ENCODE measurements around the gene NEDD4.
"Not testable (repeated sequence)": the region's sequence is repeated elsewhere in the genome, so short reads cannot be mapped to it uniquely, and the experiment has no call there.

The NEDD4 gene

DNA sequence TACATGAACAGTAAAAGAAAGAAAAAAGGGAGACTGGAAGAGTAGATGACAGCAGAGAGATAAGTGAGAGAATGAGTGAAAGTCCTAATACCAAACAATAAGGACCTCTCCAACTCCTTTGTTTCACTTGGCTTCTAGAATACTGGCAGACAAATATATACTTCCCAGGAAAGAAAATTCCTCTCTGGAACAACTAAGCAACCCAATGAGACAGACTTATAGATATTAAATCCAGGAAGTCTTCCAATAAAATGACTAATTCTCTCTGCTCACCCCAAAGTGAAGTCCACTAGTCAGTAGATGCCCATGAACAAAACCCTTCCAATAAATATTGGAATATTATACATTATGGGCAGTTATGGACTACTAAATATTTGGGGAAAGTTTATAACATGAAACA is 114.2 kb downstream of the NEDD4 start:
- DNase-seq = no peak

DNA sequence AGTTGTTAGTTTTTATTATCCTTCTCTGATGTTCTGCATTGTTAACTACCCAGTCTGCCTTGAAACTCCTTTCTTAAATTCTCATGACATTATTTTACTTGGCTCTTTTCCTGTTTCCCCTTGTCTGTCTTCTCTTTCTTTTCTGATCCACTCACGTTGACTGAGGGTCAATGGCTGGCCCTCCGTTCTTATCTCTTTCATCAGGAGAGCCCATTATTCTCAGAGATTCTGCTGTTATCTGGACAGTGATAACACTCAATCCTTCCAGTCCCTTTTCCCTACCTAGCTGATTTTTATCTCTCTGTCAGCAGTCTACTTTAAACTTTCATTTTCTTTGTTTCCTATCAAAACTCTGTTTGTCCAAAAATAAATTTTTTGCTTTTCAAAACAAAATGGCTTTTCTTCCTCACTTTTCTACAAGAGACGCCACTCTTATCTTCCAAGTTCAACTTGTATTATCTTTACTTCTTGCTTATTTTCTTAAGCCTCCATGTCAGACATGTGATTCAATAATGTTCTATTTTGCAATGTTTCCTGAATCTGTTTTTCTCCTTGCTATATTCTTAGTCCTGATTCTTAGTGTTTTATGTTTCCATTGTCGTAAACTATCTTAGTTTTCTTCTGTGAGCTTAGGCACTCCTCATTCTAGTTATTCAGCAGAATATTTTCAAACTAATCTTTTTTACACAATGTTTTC is 120.2 kb downstream of the NEDD4 start:
- DNase-seq = peak; percentile 48

DNA sequence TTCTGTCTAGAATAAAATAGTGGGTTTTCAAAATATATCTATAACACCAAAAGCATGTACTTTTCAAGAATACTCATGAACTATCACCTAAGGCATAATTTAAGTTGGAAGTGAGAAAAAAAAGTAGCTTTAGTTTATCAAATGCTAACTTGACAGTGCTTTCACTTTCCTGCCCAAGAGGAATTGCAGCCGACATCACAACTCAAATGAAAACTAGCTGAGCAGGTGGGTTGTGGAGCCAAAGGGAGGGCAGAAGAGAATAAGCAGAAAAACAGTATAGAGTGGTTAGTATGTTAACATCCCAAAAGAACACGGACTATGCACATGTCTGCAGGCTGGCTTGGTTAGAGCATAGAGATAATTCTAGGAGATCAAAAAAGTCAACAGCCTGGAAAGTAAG is 120.9 kb downstream of the NEDD4 start:
- no peak for DNase-seq

DNA sequence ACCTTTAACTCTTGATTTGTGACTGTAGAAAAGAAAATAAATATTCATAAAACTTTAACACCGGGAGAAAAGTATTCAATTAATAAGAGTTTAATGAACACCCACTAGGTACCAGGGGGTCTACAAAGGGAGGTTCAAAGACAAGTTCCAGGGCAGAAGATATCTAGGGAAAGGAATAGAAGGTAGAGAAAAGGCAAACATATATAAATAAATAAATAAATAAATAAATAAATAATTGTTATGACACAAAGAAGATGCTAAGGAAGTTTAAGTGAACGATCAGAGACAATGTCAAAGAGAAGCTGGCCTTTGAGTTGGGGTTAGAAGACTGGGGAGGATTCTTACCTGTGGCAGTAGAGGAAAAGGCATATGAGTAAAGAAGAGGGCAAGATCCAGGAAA is 123.8 kb downstream of the NEDD4 start:
- no peak for DNase-seq

DNA sequence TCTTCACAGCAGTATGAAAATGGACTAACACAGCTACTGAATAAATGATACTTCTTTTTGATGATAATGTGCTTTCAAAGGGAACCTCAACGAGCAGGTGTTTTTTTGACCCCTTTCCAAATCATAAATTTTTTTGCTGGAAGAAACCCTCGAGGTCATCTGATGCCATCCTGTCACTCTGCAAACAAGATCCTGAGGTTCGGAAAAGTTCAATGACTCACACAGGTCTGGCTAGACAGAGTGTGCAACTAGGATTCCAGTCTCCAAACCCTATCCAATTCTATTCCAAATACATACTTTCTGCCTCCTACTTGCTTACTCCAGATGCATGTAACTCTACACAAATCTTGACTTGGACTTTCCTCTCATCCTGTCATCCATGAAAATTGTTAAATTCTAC is 124.7 kb downstream of the NEDD4 start:
- DNase-seq = peak; percentile 1

DNA sequence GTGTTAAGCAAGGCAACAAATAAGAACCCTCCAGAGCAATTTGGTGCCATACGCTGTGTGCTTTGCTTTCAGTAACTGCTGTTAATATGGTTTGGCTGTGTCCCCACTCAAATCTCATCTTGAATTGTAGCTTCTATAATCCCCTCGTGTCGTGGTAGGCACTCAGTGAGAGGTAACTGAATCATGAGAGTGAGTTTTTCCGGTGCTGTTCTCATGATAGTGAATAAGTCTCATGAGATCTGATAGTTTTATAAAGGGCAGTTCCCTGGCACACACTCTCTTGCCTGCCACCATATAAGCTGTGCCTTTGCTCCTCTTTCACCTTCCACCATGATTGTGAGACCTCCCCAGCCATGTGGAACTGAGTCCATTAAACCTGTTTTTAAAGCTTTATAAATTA is 125.1 kb downstream of the NEDD4 start:
- not testable (repeated sequence) for DNase-seq

DNA sequence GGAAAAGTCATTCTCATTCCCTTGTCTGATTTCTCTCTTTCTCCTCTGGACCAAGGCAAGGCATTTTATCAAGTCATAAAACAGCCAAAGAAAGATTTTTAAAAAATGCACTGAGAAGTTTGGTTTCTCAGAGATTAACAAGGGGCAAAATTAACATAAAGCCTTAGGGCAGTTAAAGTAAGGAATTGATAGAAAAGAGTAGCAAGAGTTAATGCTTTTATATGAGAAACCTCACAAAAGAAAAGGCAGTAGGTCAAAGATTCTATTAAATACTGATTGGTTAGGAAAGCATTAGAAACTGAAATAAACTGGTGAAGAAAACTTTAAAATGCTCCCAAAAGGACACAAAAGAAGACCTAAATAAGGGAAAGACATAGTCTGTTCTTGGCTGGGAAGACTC is 129.5 kb downstream of the NEDD4 start:
- DNase-seq = no peak

DNA sequence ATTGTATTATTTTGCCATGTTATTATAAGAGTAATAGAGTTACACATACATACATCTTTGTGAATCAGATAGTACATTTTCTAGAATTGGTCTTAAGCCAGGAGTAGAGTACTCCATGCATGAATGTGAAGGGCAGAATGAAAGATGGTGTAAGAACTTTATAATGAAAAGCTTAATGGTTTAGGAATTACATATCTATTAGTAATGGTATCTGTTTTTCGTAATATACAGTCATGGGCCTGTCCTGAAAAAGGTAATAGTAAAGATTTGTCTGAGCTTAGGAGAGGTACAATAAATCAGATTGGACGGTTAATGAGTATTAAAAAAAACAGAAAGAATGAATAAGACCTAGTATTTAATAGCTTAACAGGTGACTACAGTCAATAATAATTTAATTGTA is 132.3 kb downstream of the NEDD4 start:
- DNase-seq = no peak

DNA sequence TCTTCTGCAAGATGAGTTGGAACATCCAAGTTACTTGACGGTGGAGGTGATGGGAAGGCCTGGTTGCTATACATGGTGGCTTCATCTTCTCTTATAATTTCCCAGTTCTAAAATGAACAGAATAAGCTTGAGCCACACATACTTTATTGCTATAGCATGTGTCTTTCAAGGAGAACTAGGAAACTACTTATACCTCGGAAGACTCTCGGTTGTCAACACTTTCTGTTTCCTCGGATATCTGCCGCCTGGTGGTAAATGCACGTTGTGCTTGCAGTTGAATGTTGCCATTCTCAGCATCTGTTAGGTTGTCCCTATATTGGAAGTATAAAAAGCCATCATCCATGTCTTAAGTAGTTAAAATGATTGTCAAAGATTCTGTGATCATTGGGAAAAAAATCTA is 132.9 kb downstream of the NEDD4 start:
- no peak for DNase-seq

DNA sequence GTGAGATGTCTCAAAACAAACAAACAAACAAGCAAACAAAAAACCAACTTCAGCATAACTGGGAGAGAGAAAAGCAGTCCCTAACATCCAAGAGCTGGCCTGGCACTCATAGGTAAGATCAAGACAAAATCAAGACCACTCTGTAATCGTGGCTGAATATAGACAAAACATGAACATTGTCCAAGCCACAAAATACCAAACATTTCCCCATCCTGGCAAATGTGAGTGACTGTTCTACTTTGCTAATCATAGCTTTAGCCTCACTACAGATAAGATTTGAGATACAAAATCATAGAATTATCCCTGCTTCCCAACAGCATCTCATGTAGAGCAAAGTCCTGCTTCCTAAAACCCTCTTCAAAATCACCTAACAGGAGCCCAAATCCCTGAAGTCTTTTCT is 133.7 kb downstream of the NEDD4 start:
- no peak for DNase-seq

DNA sequence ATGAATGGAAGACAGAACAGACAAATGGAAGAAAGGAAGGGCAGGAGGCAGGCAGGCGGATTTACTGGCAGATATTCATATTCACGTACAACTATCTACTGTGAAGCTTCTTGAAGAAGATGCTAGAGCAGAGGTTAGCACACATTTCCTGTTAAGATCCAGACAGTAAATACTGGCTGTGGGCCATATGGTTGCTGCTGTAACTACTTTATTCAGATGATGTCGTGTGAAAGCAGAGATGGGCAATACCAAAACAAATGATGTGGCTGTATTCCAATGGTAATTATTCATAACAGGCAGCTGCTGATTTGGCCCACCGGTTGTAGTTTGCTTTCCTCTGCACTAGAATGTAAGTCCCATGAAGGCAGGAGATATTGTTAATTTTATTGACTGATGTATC is 134.8 kb downstream of the NEDD4 start:
- no peak for DNase-seq

DNA sequence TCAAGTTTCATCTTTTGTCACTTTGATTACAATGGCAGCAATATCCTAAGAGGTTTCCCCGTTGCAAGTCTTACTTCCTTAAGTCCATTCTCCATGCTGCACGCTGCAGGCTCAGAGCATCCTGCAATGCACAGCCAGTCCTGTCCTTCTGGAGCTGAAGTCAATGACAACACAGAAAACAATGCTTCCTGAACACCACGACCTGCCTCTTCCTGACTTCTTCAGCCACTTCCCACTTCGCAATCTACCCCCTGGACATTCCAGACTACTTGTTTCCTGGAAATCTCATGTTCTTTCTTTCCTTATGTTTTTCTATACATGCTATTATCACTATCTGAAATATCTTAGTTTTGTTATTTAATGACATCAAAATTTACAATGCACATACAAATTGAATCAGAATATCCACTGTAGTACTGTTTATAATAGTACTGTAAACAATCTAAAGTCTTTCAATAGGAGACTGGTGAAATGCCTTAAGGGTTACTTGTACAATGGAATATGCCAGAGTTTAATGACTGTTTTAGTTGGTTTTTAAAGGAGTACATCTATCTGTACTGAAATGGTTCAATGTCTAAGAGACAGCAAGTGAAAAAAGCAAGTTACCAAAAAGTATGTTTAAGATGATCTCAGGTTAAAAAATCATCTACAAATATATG is 136.8 kb downstream of the NEDD4 start:
- no peak for DNase-seq

DNA sequence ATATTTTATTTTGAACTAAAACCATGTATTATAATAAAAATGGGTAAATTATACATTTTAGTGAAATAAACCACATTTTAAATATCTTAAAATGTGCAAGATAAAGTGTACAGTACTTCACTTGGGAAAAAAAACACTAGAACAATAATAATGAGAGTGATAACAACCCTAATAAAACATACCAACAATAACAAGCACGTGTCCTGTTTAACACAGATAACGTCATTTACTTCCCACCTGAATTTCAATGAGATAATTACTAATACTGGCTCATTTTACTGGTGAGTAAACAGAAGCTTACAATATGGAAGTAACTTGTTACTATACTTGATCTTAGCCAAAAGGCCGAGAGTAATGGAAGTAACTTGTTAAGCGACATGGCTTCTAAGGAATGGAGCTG is 140.3 kb downstream of the NEDD4 start:
- DNase-seq = no peak

DNA sequence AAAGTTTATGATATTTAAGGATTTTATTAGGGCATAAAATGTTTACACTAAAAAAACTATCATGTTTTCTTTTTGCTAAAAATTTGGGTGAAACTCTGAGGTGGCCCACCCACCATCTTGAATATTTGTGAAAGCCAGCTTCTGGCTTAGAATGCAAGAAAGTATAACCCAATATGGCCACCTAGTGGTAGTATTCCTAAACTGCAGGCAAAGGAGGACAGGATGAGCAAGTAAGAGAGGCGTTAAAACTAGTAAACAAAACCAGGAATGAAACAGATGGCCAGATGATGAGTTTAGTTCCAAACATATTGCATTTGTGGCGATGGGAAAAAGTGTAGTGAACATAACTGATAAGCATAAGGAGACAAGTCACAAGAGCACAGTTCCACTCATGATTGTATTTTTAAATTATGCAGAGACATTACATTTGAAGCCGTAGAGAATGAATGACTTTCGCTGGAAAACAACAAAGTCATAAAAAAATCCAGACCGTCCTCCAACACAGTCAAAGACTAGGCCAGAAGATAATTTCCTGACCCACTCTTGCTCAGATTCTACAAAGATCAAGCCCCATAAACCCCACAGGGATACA is 147.2 kb downstream of the NEDD4 start:
- peak; percentile 74 for DNase-seq

DNA sequence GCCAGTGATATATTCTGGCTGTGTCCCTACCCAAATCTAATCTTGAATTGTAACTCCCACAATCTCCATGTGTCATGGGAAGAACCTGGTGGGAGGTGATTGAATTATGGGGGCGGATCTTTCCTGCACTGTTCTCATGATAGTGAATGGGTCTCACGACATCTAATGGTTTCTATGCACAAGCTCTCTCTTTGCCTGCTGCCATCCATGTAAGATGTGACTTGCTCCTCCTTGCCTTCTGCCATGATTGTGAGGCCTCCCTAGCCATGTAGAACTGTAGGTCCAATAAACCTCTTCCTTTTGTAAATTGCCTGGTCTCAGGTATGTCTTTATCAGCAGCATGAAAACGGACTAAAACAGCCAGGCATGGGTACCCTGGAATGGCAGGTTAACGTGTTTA is 150.5 kb downstream of the NEDD4 start:
- DNase-seq = not testable (repeated sequence)

DNA sequence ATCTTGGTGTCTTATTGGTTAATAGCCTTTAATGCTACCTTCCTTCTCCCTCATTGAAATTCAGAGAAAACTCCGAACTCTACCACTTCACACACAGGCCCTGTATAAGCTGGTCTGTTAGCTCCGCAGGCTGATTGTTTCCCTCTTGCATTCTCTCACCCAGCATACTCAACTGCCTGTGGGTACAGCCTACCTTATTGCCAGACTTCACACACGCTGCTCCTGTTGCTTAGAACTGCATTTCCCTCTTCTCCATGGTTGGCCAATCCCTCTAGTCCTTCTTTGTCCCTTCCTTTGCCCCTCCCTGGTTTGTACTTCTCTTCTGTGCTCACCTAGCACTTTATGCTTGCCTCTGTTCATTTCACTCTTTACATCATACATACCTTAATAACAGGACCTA is 157.5 kb downstream of the NEDD4 start:
- no peak for DNase-seq

DNA sequence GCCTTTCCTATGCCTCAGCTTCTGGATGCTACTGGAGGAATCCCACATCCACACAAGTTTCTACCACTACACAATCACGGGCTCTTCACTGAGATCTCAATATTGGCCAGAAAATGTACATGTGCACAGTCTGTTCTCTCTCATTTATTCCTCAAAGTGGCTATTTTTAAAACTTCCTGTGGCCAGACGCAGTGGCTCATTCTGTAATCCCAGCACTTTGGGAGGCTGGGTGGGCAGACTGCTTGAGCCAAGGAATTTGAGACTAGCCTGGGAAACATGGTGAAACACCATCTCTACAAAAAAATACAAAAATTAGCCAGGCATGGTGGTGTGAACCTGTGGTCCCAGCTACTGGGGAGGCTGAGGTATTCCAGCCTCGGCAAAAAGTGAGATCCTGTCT is 159.1 kb downstream of the NEDD4 start:
- no peak for DNase-seq

DNA sequence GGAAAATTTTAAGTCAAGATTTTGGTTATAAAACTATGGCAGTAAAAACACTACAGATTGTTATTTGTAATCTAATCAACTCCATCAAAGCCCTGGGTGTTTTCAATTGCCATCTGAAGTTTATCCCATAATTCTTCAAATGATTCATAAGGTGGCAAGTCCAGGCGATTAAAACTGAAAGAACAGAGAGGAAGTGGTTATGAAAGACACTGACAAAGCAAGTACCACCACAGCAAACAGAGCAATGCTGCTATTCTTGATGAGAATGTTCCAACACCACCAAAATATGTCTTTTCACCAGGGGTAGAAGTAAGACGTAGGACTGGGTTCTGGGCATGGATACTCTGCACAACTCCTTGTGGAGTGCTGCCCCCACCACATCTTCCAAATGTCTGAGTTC is 163.6 kb downstream of the NEDD4 start:
- DNase-seq = no peak

DNA sequence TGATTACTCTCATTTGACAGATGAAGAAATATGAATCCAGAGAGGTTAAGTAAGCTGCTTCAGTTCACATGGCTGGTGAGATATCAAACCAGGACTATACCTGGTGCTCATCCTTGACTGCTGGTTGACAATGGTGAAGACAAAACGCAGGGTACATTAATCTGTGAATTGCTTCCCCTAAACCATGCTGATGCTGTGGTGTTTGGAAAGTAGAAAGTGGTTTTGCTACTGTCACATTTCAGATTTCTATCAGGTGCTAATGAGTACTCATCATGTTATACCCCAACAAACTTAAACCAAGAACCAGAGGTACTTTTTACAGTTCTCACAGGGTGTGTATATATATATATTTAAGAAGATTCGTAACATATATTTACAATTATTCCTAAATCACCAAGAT is 165.5 kb downstream of the NEDD4 start:
- DNase-seq = no peak

DNA sequence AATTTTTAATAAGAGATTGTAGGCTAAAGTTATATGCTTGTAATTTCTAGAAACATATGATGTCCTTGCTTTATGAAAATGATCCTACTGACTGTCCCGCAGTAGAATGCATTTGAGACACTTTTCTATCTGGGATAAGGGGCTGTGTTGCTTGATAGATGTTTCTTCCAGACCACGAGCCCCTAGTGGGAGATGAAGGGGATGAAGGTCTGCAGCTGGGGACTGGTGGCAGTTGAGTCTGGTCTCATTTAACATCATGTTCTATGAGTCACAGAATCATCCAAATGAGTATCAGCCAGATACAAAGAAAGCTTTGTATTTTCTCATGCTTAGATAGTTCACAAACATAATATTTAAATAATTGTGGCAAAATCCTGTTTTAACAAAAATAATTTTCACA is 166.2 kb downstream of the NEDD4 start:
- DNase-seq = peak; percentile 3

DNA sequence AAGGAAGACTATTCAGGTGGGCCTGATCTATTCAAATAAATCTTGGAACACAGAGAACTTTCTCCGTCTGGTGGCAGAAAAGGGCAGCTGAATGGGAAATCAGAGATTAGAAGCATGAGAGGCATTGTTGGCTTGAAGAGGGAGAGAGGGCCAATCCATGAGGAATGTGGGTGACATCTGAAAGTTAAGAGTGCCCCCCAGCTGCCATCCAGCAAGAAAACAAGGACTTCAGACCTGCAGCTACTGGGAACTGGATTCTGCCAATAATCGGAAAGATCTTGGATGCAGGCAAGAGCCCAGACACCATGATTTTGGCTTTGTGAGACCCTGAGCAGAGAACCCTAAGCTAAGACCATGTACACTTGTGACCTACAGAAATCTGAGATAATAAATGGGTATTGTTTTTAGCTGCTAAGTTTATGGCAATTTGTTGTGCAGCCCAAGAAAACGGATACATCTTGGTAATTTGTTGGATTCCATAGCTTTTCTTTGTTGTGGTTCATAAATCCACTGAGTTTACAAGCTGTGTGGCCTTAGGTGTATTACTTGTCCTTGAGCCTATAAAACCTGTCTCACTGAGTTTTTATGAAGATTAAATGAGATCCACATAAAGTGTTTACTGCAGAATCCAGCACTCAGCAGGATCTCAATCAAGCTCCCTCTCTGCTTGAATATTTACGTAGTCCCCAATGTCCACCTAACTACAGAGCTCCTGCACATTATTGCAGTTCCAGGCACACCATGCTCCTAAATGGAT is 168.4 kb downstream of the NEDD4 start:
- DNase-seq = no peak

DNA sequence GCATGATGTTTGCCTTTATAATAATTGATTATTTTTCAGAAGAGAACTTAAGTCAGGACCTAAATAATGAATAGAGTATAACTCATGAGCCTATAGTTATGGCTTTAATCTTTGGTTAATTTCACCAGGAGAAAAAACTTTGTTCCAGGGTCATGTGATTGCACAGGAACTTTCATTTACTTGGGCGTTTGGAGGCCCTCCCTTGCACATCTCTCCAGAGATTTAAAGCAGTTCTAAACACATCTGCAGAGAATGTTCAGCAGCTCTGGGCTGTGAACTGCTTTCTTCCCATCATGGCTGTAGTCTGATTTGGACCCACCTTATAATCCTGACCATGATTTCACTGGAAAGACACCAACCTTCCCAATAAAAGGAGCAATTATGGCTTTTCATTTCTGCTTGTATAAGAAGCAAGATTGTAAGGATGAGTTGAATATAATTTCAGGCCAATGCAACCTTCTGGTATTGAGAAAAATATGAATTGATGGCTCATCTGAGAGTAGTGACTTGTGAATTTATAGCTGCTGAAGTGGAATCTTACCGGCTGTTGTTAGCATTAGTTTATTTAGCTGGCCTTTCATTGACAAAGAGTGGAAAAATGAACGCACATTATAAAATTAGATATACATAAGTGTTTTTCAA is 169.6 kb downstream of the NEDD4 start:
- DNase-seq = no peak

DNA sequence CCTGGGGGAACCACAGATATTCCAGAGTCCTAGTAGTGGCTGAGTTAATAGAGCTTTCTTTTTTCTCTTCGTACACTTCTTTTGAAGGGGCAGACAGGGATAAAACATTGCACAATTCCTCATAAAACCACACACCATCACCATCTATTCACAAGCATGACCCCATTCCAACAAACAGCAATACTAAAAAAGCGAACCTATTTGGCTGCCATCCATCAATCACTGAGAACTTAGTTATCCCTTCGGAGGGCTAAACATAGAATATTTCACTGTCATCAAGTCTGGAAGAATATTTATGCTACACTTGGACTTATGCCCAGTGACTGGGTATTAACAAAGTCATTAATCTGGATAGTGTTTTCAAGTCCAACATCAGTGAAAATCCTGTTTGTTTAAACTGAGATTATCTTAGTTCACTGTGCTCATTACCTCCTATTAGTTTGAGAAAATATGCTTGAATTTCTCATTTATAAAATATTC is 170.2 kb downstream of the NEDD4 start:
- DNase-seq = peak; percentile 22

All from kidney glomerular epithelial cell (primary cell).